Measurements from ENCODE around the gene EFCAB6.

GRCh38 chr22:43681731-43682360 is 130.3 kb downstream of the EFCAB6 start:
- TF ChIP-seq CTCF (IDR thresholded peaks at IDR 0.05) (no peak), POLR2AphosphoS5 (IDR thresholded peaks at IDR 0.05) (no peak), POLR2A (IDR thresholded peaks at IDR 0.05; ENCODE audit: low read depth) (no peak)
